ENCODE results near the gene DDX5. TPM values are rescaled to one million over a fixed set of nuclear protein-coding genes. Genes with fewer than 3 reads are reported as not detected.

Gene DDX5
- total and polyA plus RNA-seq, 4 donors: 426 to 730 (median 528) TPM

- Histone ChIP-seq H3K9me3 (ENCODE audit: control insufficient read depth in 4 of 4, insufficient read depth in 3 of 4, low read length in 3 of 4) (no peaks in the 10 kb centered on the region), H3K27ac (ENCODE audit: low read depth in 1 of 2, low read length in 1 of 2) (no peak overlapping the region), H3K27me3 (ENCODE audit: control insufficient read depth in 3 of 3, insufficient read depth in 3 of 3, low read length in 2 of 3) (no peaks in the 10 kb centered on the region), H3K9ac (ENCODE audit: insufficient read depth in 1 of 2, low read length in 2 of 2) (no peak overlapping the region), H3K36me3 (ENCODE audit: control insufficient read depth in 4 of 4, insufficient read depth in 4 of 4, low read length in 4 of 4) (peaks cover 24 to 65% (median 44%) of the 10 kb centered on the region in 4 donors), H3K4me1 (ENCODE audit: control insufficient read depth in 5 of 5, insufficient read depth in 5 of 5, low read length in 5 of 5) (no peaks in the 10 kb centered on the region), H3K4me3 (no peak overlapping the region)
- no peak for DNase-seq
- no peak for ATAC-seq (ENCODE audit: insufficient read depth, low FRiP score)
- TF ChIP-seq CTCF (IDR thresholded peaks at IDR 0.05; ENCODE audit: control extremely low read depth, extremely low read depth): no peak
- 94 to 100% methylated on average over 2 of the region's 2 CpGs for WGBS, 2 donors
Observed at GRCh38 chr17:64527914-64528313, 21.8 kb upstream of the DDX5 start.

- DNase-seq (no peak), ATAC-seq (ENCODE audit: insufficient read depth, low FRiP score) (no peak)
- TF ChIP-seq CTCF (IDR thresholded peaks at IDR 0.05; ENCODE audit: control extremely low read depth, extremely low read depth): no peak
- Histone ChIP-seq H3K4me3 (no peak overlapping the region), H3K9me3 (ENCODE audit: control insufficient read depth in 4 of 4, insufficient read depth in 3 of 4, low read length in 3 of 4) (no peaks in the 10 kb centered on the region), H3K9ac (ENCODE audit: insufficient read depth in 1 of 2, low read length in 2 of 2) (no peak overlapping the region), H3K36me3 (ENCODE audit: control insufficient read depth in 4 of 4, insufficient read depth in 4 of 4, low read length in 4 of 4) (peaks cover 15 to 51% (median 34%) of the 10 kb centered on the region in 4 donors), H3K27ac (ENCODE audit: low read depth in 1 of 2, low read length in 1 of 2) (no peak overlapping the region), H3K4me1 (ENCODE audit: control insufficient read depth in 5 of 5, insufficient read depth in 5 of 5, low read length in 5 of 5) (no peaks in the 10 kb centered on the region), H3K27me3 (ENCODE audit: control insufficient read depth in 3 of 3, insufficient read depth in 3 of 3, low read length in 2 of 3) (no peaks in the 10 kb centered on the region)
- WGBS, 2 donors: 78 to 91% methylated on average over 6 of the region's 6 CpGs
Observed at GRCh38 chr17:64520359-64520758, 14.3 kb upstream of the DDX5 start.

GRCh38 chr17:64519601-64520000, 13.5 kb upstream of the DDX5 start:
- Histone ChIP-seq H3K36me3 (ENCODE audit: control insufficient read depth in 4 of 4, insufficient read depth in 4 of 4, low read length in 4 of 4) (peaks cover 13 to 59% (median 39%) of the 10 kb centered on the region in 4 donors), H3K27ac (ENCODE audit: low read depth in 1 of 2, low read length in 1 of 2) (no peak overlapping the region), H3K4me1 (ENCODE audit: control insufficient read depth in 5 of 5, insufficient read depth in 5 of 5, low read length in 5 of 5) (no peaks in the 10 kb centered on the region), H3K27me3 (ENCODE audit: control insufficient read depth in 3 of 3, insufficient read depth in 3 of 3, low read length in 2 of 3) (no peaks in the 10 kb centered on the region), H3K4me3 (no peak overlapping the region), H3K9me3 (ENCODE audit: control insufficient read depth in 4 of 4, insufficient read depth in 3 of 4, low read length in 3 of 4) (no peaks in the 10 kb centered on the region), H3K9ac (ENCODE audit: insufficient read depth in 1 of 2, low read length in 2 of 2) (no peak overlapping the region)
- no peak for ATAC-seq (ENCODE audit: insufficient read depth, low FRiP score)
- DNase-seq: no peak
- no peak for TF ChIP-seq CTCF (IDR thresholded peaks at IDR 0.05; ENCODE audit: control extremely low read depth, extremely low read depth)
- 95 to 97% methylated on average over 6 of the region's 6 CpGs for WGBS, 2 donors

GRCh38 chr17:64515829-64516228, 9.7 kb upstream of the DDX5 start:
- Histone ChIP-seq H3K9me3 (ENCODE audit: control insufficient read depth in 4 of 4, insufficient read depth in 3 of 4, low read length in 3 of 4) (no peaks in the 10 kb centered on the region), H3K9ac (ENCODE audit: insufficient read depth in 1 of 2, low read length in 2 of 2) (no peak overlapping the region), H3K36me3 (ENCODE audit: control insufficient read depth in 4 of 4, insufficient read depth in 4 of 4, low read length in 4 of 4) (peaks cover 12 to 72% (median 37%) of the 10 kb centered on the region in 4 donors), H3K4me1 (ENCODE audit: control insufficient read depth in 5 of 5, insufficient read depth in 5 of 5, low read length in 5 of 5) (no peaks in the 10 kb centered on the region), H3K27me3 (ENCODE audit: control insufficient read depth in 3 of 3, insufficient read depth in 3 of 3, low read length in 2 of 3) (no peaks in the 10 kb centered on the region), H3K27ac (ENCODE audit: low read depth in 1 of 2, low read length in 1 of 2) (no peak overlapping the region), H3K4me3 (no peak overlapping the region)
- WGBS, 2 donors: 89 to 97% methylated on average over 1 of the region's 1 CpG
- ATAC-seq (ENCODE audit: insufficient read depth, low FRiP score) (no peak), DNase-seq (no peak)
- TF ChIP-seq CTCF (IDR thresholded peaks at IDR 0.05; ENCODE audit: control extremely low read depth, extremely low read depth): no peak

Data from lung (tissue), 12 donors.